ENCODE measurements around the gene CYTH1.

The CYTH1 gene

GRCh38 chr17:78667741-78668640 is 114.1 kb downstream of the CYTH1 start:
- no peak for DNase-seq

- no peak for DNase-seq
Measured at GRCh38 chr17:78667091-78667490, 115.0 kb downstream of the CYTH1 start.

- no peak for DNase-seq
Measured at GRCh38 chr17:78665952-78666920, 115.8 kb downstream of the CYTH1 start.

GRCh38 chr17:78665387-78665951 is 116.6 kb downstream of the CYTH1 start:
- DNase-seq = no peak

- DNase-seq = no peak
Measured at GRCh38 chr17:78664476-78665386, 117.3 kb downstream of the CYTH1 start.

GRCh38 chr17:78661093-78661770 is 120.8 kb downstream of the CYTH1 start:
- DNase-seq = no peak

GRCh38 chr17:78659546-78659945 is 122.5 kb downstream of the CYTH1 start:
- DNase-seq = no peak

- no peak for DNase-seq
Measured at GRCh38 chr17:78658281-78658785, 123.7 kb downstream of the CYTH1 start.

GRCh38 chr17:78655251-78655940 is 126.7 kb downstream of the CYTH1 start:
- DNase-seq = no peak

- DNase-seq = no peak
Measured at GRCh38 chr17:78654325-78654724, 127.7 kb downstream of the CYTH1 start.

- no peak for DNase-seq
Measured at GRCh38 chr17:78653382-78653781, 128.7 kb downstream of the CYTH1 start.

GRCh38 chr17:78652913-78653312 is 129.2 kb downstream of the CYTH1 start:
- DNase-seq = no peak

- no peak for DNase-seq
Measured at GRCh38 chr17:78652024-78652423, 130.0 kb downstream of the CYTH1 start.

GRCh38 chr17:78651554-78651953 is 130.5 kb downstream of the CYTH1 start:
- no peak for DNase-seq

- no peak for DNase-seq
Measured at GRCh38 chr17:78650093-78650715, 131.9 kb downstream of the CYTH1 start.

GRCh38 chr17:78648293-78648692 is 133.8 kb downstream of the CYTH1 start:
- no peak for DNase-seq

GRCh38 chr17:78647032-78647431 is 135.0 kb downstream of the CYTH1 start:
- DNase-seq = no peak

GRCh38 chr17:78645421-78646295 is 136.4 kb downstream of the CYTH1 start:
- DNase-seq = no peak

GRCh38 chr17:78644931-78645351 is 137.1 kb downstream of the CYTH1 start:
- DNase-seq = no peak

Data from NCI-H526 treated with DMSO at 0.1 percent for 48 hours (cell line).